GM12878 (cell line): ENCODE data around the gene SEPTIN10. TPM values are rescaled to one million over a fixed set of nuclear protein-coding genes. Genes with fewer than 3 reads are reported as not detected.

Source experiments
- ATAC-seq: fragments of 200-7000 bp; cut with Tn5 transposase; 3 replicates; pipeline ENCODE4 v1.9.1; 2020; ENCODE audit warnings: mild to moderate bottlenecking, moderate library complexity
- BruUV-seq: library from RNA; stranded (reverse); fragments of 400-500 nt; replicated peaks from 2 replicates; lab custom pipeline; 2021; lab: Mats Ljungman, UMichigan
- CTCF ChIA-PET: fragments of 300-600 bp; sonication (Branson Sonifier 250); formaldehyde crosslinking; extraction: SDS; loops from one replicate; lab custom pipeline; 2021; ENCODE audit warnings: inconsistent platforms; lab: Yijun Ruan, JAX
- POLR2A ChIA-PET: fragments of 350-600 bp; formaldehyde crosslinking; extraction: SDS; loops from one replicate; lab custom pipeline; 2021; ENCODE audit warnings: inconsistent platforms; lab: Charles Lee
- RAD21 ChIA-PET: fragments of 300-600 bp; sonication (Branson Sonifier 250); formaldehyde crosslinking; loops from one replicate; lab custom pipeline; 2023; ENCODE audit warnings: antibody characterized with exemption; ENCODE audit not compliant: unreplicated experiment; lab: Charles Lee
- SMC1A ChIA-PET: fragments of 300-600 bp; sonication (Branson Sonifier 250); formaldehyde crosslinking; loops from one replicate; lab custom pipeline; 2023; ENCODE audit not compliant: unreplicated experiment, uncharacterized antibody; lab: Charles Lee
- DNase-seq: peaks from one replicate; pipeline ENCODE4 v3.0.0-alpha.2; 2011; ENCODE audit warnings: low read depth, low spot score
- FAIRE-seq: peaks from 3 replicates; lab custom pipeline; 2011; peaks lifted over from hg19 to GRCh38; lab: Jason Lieb, UNC
- H2AFZ ChIP-seq: 2 replicates; pipeline ENCODE4 v1.6.0; 2011; ENCODE audit warnings: low read depth, low read length, control low read depth; ENCODE audit not compliant: control insufficient read depth
- H3K27ac ChIP-seq: 2 replicates; pipeline ENCODE4 v1.5.1; 2011; ENCODE audit warnings: control low read depth; ENCODE audit not compliant: control insufficient read depth, insufficient read depth
- H3K27me3 ChIP-seq, 2 experiments: replicated peaks in 1 of 2; 2 replicates each; pipeline versions ENCODE4 v1.6.0 to v1.6.1; 2011; ENCODE audit warnings: low read length in 1 of 2; ENCODE audit not compliant: control insufficient read depth in 2 of 2, insufficient read depth in 2 of 2
- H3K36me3 ChIP-seq, 2 experiments: 2 replicates each; pipeline ENCODE4 v1.5.1; 2011; ENCODE audit warnings: low read length in 1 of 2; ENCODE audit not compliant: control insufficient read depth in 2 of 2, insufficient read depth in 2 of 2
- H3K4me1 ChIP-seq: 2 replicates; pipeline ENCODE4 v1.6.1; 2011; ENCODE audit warnings: mild to moderate bottlenecking, low read length, moderate library complexity, mixed read lengths; ENCODE audit not compliant: control insufficient read depth, insufficient read depth
- H3K4me2 ChIP-seq: 2 replicates; pipeline ENCODE4 v1.6.0; 2011; ENCODE audit warnings: control low read depth; ENCODE audit not compliant: control insufficient read depth, insufficient read depth
- H3K4me3 ChIP-seq: fragments of 200-600 bp; sonication (generic); 2 replicates; pipeline ENCODE4 v1.5.1; 2016
- H3K79me2 ChIP-seq: 2 replicates; pipeline ENCODE4 v1.6.0; 2011; ENCODE audit warnings: low read length; ENCODE audit not compliant: control insufficient read depth, insufficient read depth
- H3K9ac ChIP-seq: 2 replicates; pipeline ENCODE4 v1.8.0; 2011; ENCODE audit warnings: low read length, control low read depth, mixed read lengths; ENCODE audit not compliant: control insufficient read depth, insufficient read depth
- H3K9me3 ChIP-seq: replicated peaks from 3 replicates; pipeline ENCODE4 v1.5.1; 2011; ENCODE audit warnings: mild to moderate bottlenecking, low read length; ENCODE audit not compliant: control insufficient read depth, insufficient read depth
- H4K20me1 ChIP-seq: 2 replicates; pipeline ENCODE4 v1.6.0; 2011; ENCODE audit not compliant: control insufficient read depth, insufficient read depth
- BACH1 ChIP-seq: fragments of 450-650 bp; IDR thresholded peaks from 2 replicates; pipeline ENCODE4 v1.6.1; 2017; ENCODE audit warnings: mild to moderate bottlenecking, borderline replicate concordance
- CHD2 ChIP-seq: IDR thresholded peaks from 2 replicates; pipeline ENCODE4 v1.6.1; 2011; ENCODE audit warnings: low read depth, low read length, improper control_type of control experiment, borderline replicate concordance
- ESRRA ChIP-seq: IDR thresholded peaks from 2 replicates; pipeline ENCODE4 v1.6.1; 2012; ENCODE audit warnings: mild to moderate bottlenecking, low read length, improper control_type of control experiment
- GABPA ChIP-seq: IDR thresholded peaks from 2 replicates; pipeline ENCODE4 v1.6.1; 2014; ENCODE audit warnings: antibody characterized with exemption, low read depth, mild to moderate bottlenecking, inconsistent platforms
- HDAC6 ChIP-seq: fragments of 200-600 bp; sonication (generic); IDR thresholded peaks from one replicate; pipeline ENCODE4 v1.8.0; 2017; ENCODE audit warnings: antibody characterized with exemption; ENCODE audit not compliant: unreplicated experiment
- NFXL1 ChIP-seq: fragments of 450-650 bp; IDR thresholded peaks from 2 replicates; pipeline ENCODE4 v1.6.1; 2017; ENCODE audit warnings: antibody characterized with exemption, mild to moderate bottlenecking, borderline replicate concordance
- NFYA ChIP-seq: IDR thresholded peaks from 2 replicates; pipeline ENCODE4 v1.6.1; 2011; ENCODE audit warnings: low read depth, mild to moderate bottlenecking, low read length, improper control_type of control experiment, borderline replicate concordance
- NR2C2 ChIP-seq: IDR thresholded peaks from 2 replicates; pipeline ENCODE4 v1.6.1; 2011; ENCODE audit warnings: borderline replicate concordance, low read depth; ENCODE audit not compliant: control insufficient read depth, insufficient read length
- PML ChIP-seq: IDR thresholded peaks from 2 replicates; pipeline ENCODE4 v1.6.1; 2012; ENCODE audit warnings: low read length, inconsistent platforms
- POLR2AphosphoS5 ChIP-seq: IDR thresholded peaks from 2 replicates; pipeline ENCODE4 v1.6.1; 2011; ENCODE audit warnings: mild to moderate bottlenecking, low read length, inconsistent platforms
- RBBP5 ChIP-seq: fragments of 200-600 bp; sonication (generic); conservative IDR thresholded peaks from 2 replicates; pipeline ENCODE4 v1.6.1; 2016
- SIN3A ChIP-seq: IDR thresholded peaks from 2 replicates; pipeline ENCODE4 v1.6.1; 2012; ENCODE audit warnings: low read depth, low read length, improper control_type of control experiment
- TBL1XR1 ChIP-seq: IDR thresholded peaks from 2 replicates; pipeline ENCODE4 v1.6.1; 2012; ENCODE audit warnings: low read depth, low read length, improper control_type of control experiment
- whole genome bisulfite sequencing: methylation state at CpG from one replicate; pipeline ENCODE4 v1.1.6; 2016; ENCODE audit warnings: low lambda C conversion rate; ENCODE audit not compliant: insufficient replicate concordance, insufficient coverage; ENCODE audit errors: missing lambda C conversion rate; 5-methylcytosine and 5-hydroxymethylcytosine counted together
- in situ Hi-C: fragments of 300-500 bp; cut with MboI; formaldehyde crosslinking; loops from 9 replicates; pipeline ENCODE4 v1.14.3; 2018; ENCODE audit warnings: mixed read lengths
- intact Hi-C: fragments of 100-400 bp; cut with micrococcal nuclease; formaldehyde crosslinking; loops from one replicate; pipeline ENCODE4 v1.14.2; 2022; ENCODE audit not compliant: unreplicated experiment
- polyA plus RNA-seq, 11 experiments: library from polyadenylated mRNA; depleted of rRNA in 4 of 11; unstranded in 6 of 11; stranded (reverse) in 5 of 11; fragments of >200 nt; fragmentation: Nextera tagmentation in 4 of 11; fragmentation: Illumina TruSeq in 1 of 11; extraction: Ambion mirVana in 4 of 11; extraction: Trizol in 1 of 11; gene quantifications; 1 replicate in 1 of 11; 2 replicates in 10 of 11; pipeline versions ENCODE4 v1.2.1 to v1.2.3, GENCODE V29; 2011 to 2016; ENCODE audit warnings: inconsistent platforms in 2 of 11, missing spikeins in 2 of 11, low read depth in 1 of 11
- total RNA-seq, 4 experiments: library from RNA; depleted of rRNA in 3 of 4; stranded (reverse); fragments of >200 nt in 3 of 4; fragmentation: Illumina TruSeq in 1 of 4; extraction: Trizol in 1 of 4; gene quantifications; 2 replicates each; pipeline versions ENCODE4 v1.2.1 to v1.2.3, GENCODE V29; 2013 to 2021
- TF ChIP-seq, protein P1 (sequence below): fragments of 450-650 bp; IDR thresholded peaks from 2 replicates; pipeline ENCODE4 v1.6.1; 2017; ENCODE audit warnings: mild to moderate bottlenecking, low read depth, inconsistent platforms; ENCODE audit not compliant: poor library complexity, severe bottlenecking
- TF ChIP-seq, protein P2 (sequence below): IDR thresholded peaks from 2 replicates; pipeline ENCODE4 v1.6.1; 2012; ENCODE audit warnings: low read depth, low read length, improper control_type of control experiment
- TF ChIP-seq, protein P3 (sequence below): IDR thresholded peaks from 2 replicates; pipeline ENCODE4 v1.6.1; 2011; ENCODE audit warnings: borderline replicate concordance, low read depth, mild to moderate bottlenecking, moderate library complexity, low read length; ENCODE audit not compliant: insufficient read depth, poor library complexity, severe bottlenecking

The SEPTIN10 gene
- total and polyA plus RNA-seq, 10 of the 15 experiments (the other 5 are each of a cell fraction or from before 2014, with no cell fraction given) = 20.2 to 132 (median 62.7) TPM

DNA sequence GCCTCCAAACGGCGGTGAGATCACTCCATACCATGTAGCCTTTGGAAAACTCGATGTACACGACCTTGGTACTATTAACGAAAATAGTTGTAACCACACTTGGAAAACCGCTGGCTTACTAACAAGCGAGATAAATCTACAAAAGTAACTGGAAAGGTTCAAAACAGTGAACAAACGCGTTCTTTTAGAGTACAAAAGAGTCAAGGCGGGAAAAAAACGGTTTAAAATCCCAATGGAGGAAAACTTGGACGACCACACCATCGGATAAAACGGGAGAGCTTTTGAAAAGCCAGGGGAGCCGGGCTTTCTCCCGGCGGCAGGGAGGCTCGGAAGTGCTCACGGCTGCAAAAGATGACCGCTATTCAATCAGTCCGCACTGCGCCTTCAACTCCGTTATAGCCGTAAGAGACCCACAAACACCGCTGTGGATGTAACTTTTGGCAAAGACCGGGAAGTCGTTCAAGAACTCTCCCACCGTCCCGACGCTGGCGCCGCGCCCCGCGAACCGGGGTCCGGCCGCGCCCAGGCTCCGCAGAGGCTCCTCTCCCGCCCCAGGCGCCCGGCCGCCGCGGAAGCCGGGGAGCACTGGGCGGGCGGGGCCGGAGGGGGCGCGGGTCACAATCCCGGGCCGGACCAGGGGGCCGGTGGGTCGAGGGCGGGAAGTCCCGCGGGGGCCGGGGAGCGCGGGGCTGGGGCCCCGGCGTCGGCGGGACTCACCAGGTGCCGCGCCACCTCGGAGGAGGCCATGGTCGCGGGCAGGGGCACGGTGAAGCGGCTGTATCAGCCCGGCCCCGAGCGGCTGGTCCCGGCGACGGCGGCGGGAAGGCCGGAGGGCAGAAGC lies 465 bp downstream of the SEPTIN10 start (continued):
- TF ChIP-seq POLR2AphosphoS5 (no peak), RBBP5 (no peak), ESRRA (no peak), GABPA (no peak), NFYA (no peak)
- TF ChIP-seq, protein P1, sequence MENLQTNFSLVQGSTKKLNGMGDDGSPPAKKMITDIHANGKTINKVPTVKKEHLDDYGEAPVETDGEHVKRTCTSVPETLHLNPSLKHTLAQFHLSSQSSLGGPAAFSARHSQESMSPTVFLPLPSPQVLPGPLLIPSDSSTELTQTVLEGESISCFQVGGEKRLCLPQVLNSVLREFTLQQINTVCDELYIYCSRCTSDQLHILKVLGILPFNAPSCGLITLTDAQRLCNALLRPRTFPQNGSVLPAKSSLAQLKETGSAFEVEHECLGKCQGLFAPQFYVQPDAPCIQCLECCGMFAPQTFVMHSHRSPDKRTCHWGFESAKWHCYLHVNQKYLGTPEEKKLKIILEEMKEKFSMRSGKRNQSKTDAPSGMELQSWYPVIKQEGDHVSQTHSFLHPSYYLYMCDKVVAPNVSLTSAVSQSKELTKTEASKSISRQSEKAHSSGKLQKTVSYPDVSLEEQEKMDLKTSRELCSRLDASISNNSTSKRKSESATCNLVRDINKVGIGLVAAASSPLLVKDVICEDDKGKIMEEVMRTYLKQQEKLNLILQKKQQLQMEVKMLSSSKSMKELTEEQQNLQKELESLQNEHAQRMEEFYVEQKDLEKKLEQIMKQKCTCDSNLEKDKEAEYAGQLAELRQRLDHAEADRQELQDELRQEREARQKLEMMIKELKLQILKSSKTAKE = no peak

DNA sequence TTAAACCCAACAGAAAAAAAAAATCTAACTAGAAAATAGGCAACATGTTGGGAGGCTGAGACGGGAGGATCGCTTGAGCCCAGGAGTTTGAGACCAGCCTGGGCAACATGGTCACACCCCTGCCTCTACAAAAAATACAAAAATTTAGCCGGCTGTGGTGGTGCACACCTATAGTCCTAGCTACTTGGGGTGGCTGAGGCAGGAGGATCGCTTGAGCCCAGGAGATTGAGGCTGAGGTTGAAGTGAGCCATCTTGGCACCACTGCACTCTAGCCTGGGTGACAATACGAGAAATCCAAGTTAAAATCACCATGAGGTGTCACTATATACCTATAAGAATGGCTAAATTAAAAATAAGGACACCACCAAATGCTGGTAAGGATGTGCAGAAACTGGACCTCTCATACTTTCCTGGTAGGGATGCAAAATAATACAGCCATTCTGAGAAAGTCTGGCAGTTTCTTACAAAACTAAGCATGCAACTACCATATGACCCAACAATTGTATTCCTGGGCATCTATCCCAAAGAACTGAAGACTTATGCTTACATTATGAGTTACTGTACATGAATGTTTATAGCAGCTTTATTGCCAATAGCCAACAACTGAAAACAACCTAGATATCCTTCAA lies 2.2 kb downstream of the SEPTIN10 start:
- no peak overlapping the region for H3K27ac ChIP-seq
- ChIA-PET SMC1A (interaction anchor here (1.0 to 8.8 kb wide), 6 partner anchors 14 to 123 kb away, joined by 3 to 110 read pairs (median 4); no protein-coding TSS in a partner anchor), POLR2A (no interaction called here), CTCF (interaction anchor here (0.6 to 10.3 kb wide), 8 partner anchors 10 to 124 kb away, joined by 3 to 139 read pairs (median 12); no protein-coding TSS in a partner anchor), RAD21 (interaction anchor here (0.6 to 11.1 kb wide), 10 partner anchors 10 to 123 kb away, joined by 3 to 110 read pairs (median 4); no protein-coding TSS in a partner anchor)
- DNase-seq = no peak
- H3K36me3 ChIP-seq = no peaks in the 10 kb centered on the region
- ATAC-seq = peak; percentile 7
- no peak overlapping the region for H3K9ac ChIP-seq
- H3K79me2 ChIP-seq = peaks cover 59% of the 10 kb centered on the region
- no peaks in the 10 kb centered on the region for H3K4me1 ChIP-seq
- in situ Hi-C loops (no loop called here), intact Hi-C loops (loop anchor here (1.0 to 5.0 kb wide), 3 partner anchors 51 to 123 kb away; no protein-coding TSS in a partner anchor)
- no peak overlapping the region for H2AFZ ChIP-seq
- peaks cover 3% of the 10 kb centered on the region; the same call in 1 of the 3 replicates for H3K9me3 ChIP-seq
- 56% methylated on average over 5 of the region's 5 CpGs for WGBS
- FAIRE-seq = no peak
- BruUV-seq = no TSS peak
- no peaks in the 10 kb centered on the region for H4K20me1 ChIP-seq
- no peak overlapping the region for H3K4me2 ChIP-seq
- H3K27me3 ChIP-seq = no peaks in the 10 kb centered on the region
- H3K4me3 ChIP-seq = peak overlapping the region; percentile 62
- TF ChIP-seq SIN3A (no peak), TBL1XR1 (no peak), NFXL1 (no peak), HDAC6 (no peak), BACH1 (no peak), NR2C2 (no peak), PML (no peak), CHD2 (no peak)
- TF ChIP-seq, protein P2, sequence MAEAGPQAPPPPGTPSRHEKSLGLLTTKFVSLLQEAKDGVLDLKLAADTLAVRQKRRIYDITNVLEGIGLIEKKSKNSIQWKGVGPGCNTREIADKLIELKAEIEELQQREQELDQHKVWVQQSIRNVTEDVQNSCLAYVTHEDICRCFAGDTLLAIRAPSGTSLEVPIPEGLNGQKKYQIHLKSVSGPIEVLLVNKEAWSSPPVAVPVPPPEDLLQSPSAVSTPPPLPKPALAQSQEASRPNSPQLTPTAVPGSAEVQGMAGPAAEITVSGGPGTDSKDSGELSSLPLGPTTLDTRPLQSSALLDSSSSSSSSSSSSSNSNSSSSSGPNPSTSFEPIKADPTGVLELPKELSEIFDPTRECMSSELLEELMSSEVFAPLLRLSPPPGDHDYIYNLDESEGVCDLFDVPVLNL = no peak
- TF ChIP-seq, protein P3, sequence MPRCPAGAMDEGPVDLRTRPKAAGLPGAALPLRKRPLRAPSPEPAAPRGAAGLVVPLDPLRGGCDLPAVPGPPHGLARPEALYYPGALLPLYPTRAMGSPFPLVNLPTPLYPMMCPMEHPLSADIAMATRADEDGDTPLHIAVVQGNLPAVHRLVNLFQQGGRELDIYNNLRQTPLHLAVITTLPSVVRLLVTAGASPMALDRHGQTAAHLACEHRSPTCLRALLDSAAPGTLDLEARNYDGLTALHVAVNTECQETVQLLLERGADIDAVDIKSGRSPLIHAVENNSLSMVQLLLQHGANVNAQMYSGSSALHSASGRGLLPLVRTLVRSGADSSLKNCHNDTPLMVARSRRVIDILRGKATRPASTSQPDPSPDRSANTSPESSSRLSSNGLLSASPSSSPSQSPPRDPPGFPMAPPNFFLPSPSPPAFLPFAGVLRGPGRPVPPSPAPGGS = no peak
